Measurements from ENCODE around the gene TTYH3.

Gene TTYH3

GRCh38 chr7:2635810-2636701 is 4.3 kb downstream of the TTYH3 start:
- DNase-seq = no peak

- no peak for DNase-seq
Observed at GRCh38 chr7:2637066-2637471, 5.3 kb downstream of the TTYH3 start.

DNA sequence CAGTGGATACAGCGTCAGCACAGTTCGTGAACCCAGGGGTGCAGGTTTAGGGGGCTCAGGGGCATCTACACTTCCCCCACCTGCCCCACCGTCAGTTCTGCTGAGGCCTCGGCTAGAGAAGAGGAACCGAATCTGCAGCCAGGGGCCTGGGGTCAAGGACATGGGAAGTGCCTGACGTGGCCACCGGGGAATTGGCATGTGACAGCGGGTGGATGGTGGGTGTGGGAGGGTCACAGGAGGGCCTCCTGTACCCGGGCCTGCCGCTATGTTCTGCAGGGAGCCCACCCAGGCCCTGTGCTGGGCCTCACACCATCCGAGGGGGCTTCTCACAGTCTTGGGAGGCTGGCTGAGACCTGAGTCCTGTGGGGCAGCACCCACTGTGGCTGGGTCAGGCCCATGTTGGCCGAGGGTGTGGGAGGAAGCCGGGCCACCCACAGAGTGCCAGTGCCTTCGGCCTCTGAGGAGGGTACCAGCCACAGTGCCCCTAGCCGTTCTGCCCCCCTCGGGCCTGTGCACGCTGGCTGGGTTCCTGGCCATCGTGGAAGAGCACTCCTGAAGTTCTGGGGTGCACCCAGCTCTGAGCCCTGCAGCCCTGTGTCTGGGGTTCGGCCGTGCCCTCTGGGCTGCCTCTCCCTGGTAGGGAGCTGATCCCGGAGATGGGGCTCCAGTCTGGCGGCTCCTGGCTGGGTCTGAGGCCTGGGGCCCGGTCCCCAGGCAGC is 5.9 kb downstream of the TTYH3 start:
- DNase-seq = no peak

DNA sequence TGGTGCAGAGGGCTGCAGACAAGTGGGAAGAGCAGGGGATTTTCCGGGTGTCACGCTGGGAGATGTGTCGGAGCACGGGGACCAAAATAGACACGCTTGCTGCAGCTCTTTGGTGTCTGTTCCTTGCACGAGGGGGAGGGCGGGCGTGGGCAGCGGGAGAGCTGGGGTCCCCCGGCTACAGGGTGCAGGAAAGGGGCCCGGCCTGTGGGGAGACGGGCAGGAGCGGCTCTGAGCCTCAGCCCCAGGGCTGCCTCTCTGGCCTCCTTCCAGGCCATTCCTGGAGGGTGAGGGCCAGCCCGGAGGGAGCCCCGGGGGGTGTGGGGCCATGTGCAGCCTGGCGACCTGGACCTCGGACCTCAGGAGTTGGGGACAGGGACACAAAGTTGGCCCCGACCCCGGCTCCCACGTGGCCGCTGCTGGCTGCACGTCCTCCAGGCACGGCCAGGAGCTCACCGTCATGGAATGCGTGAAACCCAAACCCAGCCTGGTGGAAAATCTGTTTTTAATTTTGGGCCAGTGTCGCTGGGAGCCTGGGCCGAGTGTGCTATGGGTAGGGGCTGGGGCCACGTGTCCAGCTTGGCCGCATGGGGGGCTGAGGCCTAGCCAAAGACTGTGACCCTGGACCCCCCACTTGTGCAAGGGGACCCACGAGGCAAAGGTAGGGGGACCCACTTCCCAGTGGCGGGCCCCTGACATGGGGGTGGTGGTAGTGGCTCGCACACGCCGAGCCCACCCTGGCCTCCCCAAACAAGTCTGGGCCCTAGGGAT is 6.6 kb downstream of the TTYH3 start:
- no peak for DNase-seq

DNA sequence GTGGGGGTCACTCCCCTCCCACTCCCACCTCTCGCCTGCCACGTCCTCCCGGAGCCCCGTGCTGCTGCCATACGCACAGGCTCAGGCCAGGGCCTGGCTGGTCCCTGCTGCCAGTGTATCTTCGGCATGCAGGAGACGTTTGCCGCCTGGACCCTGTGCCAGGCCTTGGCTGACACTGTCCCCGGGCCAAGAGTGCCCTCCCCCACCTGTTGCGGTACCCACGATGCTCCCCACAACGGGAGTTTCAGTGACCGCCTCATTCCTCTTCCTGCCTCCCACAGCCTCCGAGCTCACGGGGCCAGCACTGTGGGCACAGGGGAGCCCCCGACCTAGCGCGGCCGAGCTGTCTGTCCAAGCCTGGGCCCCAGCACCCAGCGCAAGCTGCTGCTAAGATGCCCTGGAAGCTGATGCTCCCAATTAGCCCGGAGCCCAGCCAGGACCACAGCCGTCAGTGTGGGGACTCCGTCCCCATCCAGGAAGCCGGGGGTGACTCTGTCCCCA is 7.4 kb downstream of the TTYH3 start:
- DNase-seq = no peak

GRCh38 chr7:2639695-2640481 is 8.1 kb downstream of the TTYH3 start:
- no peak for DNase-seq

GRCh38 chr7:2640482-2640830 is 8.7 kb downstream of the TTYH3 start:
- DNase-seq = no peak

- no peak for DNase-seq
Observed at GRCh38 chr7:2640846-2641316, 9.1 kb downstream of the TTYH3 start.

GRCh38 chr7:2641406-2642393 is 9.9 kb downstream of the TTYH3 start:
- peak; percentile 96 for DNase-seq

- DNase-seq = no peak
Observed at GRCh38 chr7:2643386-2644219, 11.8 kb downstream of the TTYH3 start.

GRCh38 chr7:2644220-2644561 is 12.4 kb downstream of the TTYH3 start:
- DNase-seq = no peak

- DNase-seq = no peak
Observed at GRCh38 chr7:2644562-2645273, 12.9 kb downstream of the TTYH3 start.

DNA sequence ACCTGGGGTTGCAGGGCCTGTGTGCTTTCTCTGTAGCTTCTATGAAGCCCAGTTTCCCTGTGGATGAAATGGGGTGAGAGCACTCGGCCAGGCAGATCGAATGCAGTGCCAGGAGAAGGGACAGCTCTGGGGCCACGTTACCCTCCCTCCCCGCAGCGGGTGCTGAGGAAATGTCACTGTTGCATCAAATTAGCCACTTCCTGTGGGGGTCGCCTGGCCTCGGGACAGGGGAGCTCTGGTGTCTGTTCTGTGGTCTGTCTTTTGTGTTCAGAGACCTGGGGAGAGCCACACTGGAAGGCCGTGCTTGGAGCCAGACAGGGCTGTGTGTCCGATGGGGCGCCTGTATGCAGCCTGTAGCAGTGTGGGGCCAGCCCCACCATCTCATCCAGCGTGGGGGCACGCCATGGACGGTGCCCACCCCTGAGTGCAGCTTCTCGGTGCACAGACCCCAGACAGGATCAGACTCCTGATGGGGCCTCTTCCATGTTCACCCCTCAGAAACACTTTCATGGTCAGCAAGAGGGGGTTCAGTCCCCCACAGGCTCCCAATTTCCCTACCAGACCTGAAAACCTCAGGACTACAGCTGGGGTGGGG is 13.6 kb downstream of the TTYH3 start:
- DNase-seq = no peak

DNA sequence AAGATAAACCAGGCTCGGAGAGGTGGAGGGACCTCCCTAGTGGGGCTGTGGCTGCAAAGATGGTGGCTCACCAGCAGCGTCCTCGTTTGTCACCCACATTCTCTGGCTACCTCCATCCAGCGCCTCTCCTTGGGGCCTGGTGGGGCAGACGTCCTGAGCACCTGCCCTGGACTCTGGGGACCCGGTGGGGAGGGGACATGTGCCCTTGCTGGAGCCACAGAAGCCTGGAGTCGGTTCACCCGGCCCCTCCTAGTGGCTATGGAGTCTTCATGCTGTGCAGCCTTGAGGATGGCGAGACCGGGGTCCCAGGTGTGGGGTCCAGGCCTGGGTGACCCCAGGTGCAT is 14.5 kb downstream of the TTYH3 start:
- no peak for DNase-seq

DNA sequence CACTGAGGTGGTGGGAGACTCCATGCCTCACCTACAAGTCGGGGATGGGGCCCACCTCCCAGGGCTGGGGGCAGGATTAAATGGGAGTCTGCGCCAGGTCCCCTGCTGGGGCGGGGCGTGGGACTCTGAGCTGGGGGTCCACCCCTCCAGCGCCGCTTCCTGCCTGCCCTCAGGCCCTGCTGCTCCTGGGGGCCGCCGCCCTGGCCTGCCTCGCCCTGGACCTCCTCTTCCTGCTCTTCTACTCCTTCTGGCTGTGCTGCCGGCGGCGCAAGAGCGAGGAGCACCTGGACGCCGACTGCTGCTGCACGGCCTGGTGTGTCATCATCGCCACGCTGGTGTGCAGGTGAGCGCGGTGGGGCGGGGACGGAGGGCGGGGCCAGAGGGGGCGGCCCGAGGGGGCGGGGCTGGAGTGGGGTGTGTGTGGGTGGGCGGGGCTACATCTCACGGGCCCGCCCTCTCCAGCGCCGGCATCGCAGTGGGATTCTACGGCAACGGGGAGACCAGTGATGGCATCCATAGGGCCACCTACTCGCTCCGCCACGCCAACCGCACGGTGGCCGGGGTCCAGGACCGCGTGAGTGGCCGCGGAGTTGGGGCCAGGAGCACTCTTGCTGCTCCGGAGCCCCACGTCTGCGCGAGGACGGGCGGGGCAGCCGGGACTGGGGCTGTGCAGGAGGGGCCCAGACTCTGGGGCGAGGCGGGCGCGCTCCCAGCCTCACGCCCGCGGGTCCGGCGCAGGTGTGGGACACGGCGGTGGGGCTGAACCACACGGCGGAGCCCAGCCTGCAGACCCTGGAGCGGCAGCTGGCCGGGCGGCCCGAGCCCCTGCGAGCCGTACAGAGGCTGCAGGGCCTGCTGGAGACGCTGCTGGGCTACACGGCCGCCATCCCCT is 15.1 kb downstream of the TTYH3 start:
- no peak for DNase-seq

- no peak for DNase-seq
Observed at GRCh38 chr7:2647594-2648172, 15.9 kb downstream of the TTYH3 start.

- no peak for DNase-seq
Observed at GRCh38 chr7:2649139-2649838, 17.5 kb downstream of the TTYH3 start.

Measured in NCI-H226 (cell line).